AG09319 (cell line): ENCODE measurements around the gene DMRTA2.

ENCODE experiments used
- DNase-seq: peaks from one replicate; pipeline ENCODE4 v3.0.0-alpha.2; 2010; ENCODE audit warnings: low read depth; ENCODE audit errors: extremely low read depth
- TF ChIP-seq, protein P1 (sequence below): IDR thresholded peaks from 2 replicates; pipeline ENCODE4 v1.5.1; 2011; ENCODE audit warnings: low read depth, mild to moderate bottlenecking, inconsistent platforms, low read length, moderate library complexity

Gene DMRTA2

DNA sequence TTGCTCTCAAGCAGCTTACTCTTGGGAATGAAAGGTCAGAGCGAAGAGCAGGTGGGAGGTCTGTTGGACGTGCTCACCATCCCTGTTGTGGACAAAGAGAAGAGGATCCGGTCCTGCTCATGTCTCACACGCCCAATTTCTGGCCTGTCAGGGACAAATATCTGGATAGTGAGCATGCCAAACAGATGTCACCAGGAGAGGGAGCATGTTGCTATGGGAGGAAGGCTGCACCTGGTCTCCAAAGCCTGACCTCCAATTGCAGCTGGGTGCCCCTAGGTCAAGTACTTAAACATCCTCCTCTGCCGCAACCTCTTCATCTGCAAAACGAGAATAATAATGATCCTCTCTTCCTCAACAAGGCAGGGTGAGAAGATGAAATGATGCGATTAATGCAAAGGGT, 53.4 kb downstream of the DMRTA2 start:
- TF ChIP-seq, protein P1, sequence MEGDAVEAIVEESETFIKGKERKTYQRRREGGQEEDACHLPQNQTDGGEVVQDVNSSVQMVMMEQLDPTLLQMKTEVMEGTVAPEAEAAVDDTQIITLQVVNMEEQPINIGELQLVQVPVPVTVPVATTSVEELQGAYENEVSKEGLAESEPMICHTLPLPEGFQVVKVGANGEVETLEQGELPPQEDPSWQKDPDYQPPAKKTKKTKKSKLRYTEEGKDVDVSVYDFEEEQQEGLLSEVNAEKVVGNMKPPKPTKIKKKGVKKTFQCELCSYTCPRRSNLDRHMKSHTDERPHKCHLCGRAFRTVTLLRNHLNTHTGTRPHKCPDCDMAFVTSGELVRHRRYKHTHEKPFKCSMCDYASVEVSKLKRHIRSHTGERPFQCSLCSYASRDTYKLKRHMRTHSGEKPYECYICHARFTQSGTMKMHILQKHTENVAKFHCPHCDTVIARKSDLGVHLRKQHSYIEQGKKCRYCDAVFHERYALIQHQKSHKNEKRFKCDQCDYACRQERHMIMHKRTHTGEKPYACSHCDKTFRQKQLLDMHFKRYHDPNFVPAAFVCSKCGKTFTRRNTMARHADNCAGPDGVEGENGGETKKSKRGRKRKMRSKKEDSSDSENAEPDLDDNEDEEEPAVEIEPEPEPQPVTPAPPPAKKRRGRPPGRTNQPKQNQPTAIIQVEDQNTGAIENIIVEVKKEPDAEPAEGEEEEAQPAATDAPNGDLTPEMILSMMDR, result no peak; the same call in 1 of the 2 replicates
- no peak for DNase-seq

DNA sequence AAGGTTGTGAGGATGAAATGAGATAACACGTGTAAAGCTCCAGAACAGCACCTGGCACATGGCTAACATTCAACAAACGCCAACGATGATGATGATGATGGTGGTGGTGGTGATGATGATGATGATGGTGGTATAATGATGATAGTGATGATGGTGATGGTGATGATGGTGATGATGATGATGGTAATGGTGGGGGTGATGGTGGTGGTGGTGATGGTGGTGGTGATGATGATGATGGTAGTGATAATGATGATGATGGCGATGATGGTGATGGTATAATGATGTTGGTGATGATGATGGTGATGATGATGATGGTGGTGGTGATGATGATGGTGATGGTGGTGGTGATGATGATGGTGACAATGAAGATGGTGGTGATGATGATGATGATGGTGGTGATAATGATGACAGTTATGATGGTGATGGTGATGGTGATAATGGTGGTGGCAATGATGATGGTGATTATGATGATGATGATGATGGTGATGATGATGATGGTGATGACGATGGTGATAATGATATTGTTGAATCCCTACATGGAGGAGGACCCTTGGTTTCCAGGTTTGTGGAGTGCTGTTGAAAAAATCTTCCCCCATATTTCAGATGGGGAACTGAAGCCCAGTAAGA, 54.1 kb downstream of the DMRTA2 start:
- no peak for DNase-seq
- TF ChIP-seq, protein P1, result no peak

DNA sequence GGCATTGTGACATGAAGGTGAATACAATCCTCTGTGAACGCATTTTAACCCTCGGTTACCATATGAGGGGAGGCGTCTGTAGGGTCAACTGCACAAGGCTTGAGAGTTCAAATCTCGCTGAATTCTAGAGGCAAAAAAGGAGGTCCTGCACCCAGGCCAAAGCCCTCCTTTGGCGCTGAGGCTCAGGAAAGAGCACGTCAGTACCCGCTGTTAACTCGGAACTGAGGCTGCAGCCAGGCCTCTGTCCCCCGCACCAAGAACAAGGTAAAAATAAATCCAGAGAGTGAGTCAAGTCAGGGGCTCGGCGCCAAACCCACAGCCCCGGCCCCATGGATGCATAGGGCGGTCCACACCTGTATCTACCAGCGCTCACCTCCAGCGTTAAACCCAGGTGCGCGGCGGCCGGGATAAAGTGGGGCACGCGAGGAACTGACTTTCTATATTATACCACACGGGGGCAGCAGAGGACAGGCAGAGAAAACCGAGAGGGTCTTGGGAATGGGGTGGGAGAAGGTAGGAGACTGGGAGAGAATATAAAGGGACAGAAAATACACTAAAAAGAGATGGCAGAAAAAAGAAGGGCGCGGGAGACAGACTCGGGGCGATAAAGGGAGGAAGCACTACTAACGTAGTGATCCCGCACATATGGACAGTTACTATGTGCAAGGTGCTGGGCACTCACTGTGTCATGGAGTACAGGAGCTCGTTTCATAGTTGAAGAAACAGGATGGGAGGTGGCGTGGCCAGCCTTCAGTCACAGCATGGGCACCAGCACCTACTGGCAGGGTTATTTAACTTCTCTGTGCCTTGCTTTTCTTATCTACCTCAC, 54.9 kb downstream of the DMRTA2 start:
- no peak for DNase-seq
- TF ChIP-seq, protein P1, result peak; percentile 66
